ENCODE measurements around the gene KCTD14. TPM values are rescaled to one million over a fixed set of nuclear protein-coding genes. Genes with fewer than 3 reads are reported as not detected.

Gene KCTD14
- total RNA-seq, 2 donors from 2014 or later: 0.81 to 5.6 TPM

- DNase-seq (ENCODE audit: low spot score) (no peak), ATAC-seq (ENCODE audit: insufficient number of reproducible peaks, low FRiP score, low read depth) (no peak)
- H3K36me3 ChIP-seq: no peaks in the 10 kb centered on the region
- TF ChIP-seq, protein P1, sequence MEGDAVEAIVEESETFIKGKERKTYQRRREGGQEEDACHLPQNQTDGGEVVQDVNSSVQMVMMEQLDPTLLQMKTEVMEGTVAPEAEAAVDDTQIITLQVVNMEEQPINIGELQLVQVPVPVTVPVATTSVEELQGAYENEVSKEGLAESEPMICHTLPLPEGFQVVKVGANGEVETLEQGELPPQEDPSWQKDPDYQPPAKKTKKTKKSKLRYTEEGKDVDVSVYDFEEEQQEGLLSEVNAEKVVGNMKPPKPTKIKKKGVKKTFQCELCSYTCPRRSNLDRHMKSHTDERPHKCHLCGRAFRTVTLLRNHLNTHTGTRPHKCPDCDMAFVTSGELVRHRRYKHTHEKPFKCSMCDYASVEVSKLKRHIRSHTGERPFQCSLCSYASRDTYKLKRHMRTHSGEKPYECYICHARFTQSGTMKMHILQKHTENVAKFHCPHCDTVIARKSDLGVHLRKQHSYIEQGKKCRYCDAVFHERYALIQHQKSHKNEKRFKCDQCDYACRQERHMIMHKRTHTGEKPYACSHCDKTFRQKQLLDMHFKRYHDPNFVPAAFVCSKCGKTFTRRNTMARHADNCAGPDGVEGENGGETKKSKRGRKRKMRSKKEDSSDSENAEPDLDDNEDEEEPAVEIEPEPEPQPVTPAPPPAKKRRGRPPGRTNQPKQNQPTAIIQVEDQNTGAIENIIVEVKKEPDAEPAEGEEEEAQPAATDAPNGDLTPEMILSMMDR (IDR thresholded peaks at IDR 0.05): no peak
- no peak overlapping the region for H3K4me3 ChIP-seq
- no peaks in the 10 kb centered on the region for H3K9me3 ChIP-seq
- H3K27me3 ChIP-seq (replicated peaks; ENCODE audit: insufficient read depth): no peaks in the 10 kb centered on the region
- H3K4me1 ChIP-seq (ENCODE audit: control insufficient read depth in 1 of 2, low read depth in 2 of 2): peaks cover 7 to 23% of the 10 kb centered on the region in 2 donors
- H3K27ac ChIP-seq: peak overlapping the region; percentile 86 to 96
These were observed 17.8 kb upstream of the KCTD14 start for GRCh38 chr11:78040691-78041379.

DNA sequence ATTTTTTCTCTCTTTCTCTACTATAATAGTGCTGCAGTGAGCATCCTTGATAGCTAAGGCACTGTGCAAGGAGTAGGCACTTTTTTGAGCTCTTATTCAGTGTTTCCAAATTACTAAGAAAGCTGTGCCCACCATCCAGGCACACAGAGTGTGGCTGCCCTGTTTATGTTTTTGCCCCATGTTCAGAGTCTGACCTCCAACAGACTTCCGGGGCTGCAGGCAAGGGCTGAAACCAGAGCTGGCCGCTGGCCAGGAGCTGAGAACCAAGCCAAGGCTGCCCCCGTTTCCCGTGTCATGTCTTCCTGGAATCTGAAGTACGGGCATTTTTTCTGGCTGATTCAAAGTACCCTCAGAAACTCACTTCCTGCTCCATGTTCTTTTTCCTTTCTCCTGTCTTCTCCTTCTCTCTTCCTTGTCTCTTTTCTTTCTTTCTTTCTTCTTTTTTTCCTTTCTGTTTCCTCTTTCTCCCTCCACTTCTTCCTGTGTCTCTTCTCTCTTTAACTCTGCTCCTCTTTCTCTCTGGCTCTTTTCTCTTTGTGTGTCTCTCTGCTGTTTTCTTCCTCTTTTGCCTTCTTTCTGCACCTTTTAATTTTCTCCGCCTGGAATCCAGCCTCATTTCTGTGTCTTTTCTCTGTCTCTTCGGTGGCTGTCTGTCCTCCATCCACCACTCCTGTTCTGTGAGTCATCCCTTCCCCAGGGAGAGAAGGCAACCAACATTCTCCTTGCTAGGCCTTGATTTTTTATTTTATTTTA, 17.0 kb upstream of the KCTD14 start:
- Histone ChIP-seq H3K4me1 (ENCODE audit: control insufficient read depth in 1 of 2, low read depth in 2 of 2) (peaks cover 3 to 18% of the 10 kb centered on the region in 2 donors), H3K36me3 (no peaks in the 10 kb centered on the region), H3K4me3 (peak overlapping the region; percentile 59), H3K27me3 (replicated peaks; ENCODE audit: insufficient read depth) (no peaks in the 10 kb centered on the region), H3K9me3 (no peaks in the 10 kb centered on the region), H3K27ac (peak overlapping the region; percentile 86 to 96)
- peak; percentile 46 for DNase-seq (ENCODE audit: low spot score)
- TF ChIP-seq, protein P1 (IDR thresholded peaks at IDR 0.05): no peak
- peak; percentile 77 for ATAC-seq (ENCODE audit: insufficient number of reproducible peaks, low FRiP score, low read depth)

DNA sequence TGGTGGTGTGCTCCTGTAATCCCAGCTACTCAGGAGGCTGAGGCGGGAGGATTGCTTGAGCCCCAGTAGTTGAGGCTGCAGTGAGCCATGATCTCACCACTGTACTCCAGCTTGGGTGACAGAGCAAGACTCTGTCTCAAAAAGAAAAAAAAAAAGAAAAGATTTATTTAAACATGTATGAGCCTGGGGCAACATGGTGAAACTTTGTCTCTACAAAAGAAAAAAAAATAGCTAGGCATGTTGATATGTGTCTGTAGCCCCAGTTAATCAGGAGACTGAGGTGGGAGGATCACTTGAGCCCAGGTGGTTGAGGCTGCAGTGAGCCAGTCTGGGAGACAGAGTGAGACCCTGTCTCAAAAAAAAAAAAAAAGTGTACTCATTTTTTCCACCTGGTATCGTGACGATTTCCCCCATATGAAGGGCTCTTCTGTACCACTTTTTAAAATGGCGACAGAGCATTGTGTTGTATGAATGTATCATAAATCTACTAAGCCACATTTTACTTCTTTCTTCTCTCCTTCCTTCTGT, 16.4 kb upstream of the KCTD14 start:
- H3K4me3 ChIP-seq: peak overlapping the region; percentile 59
- no peaks in the 10 kb centered on the region for H3K36me3 ChIP-seq
- H3K4me1 ChIP-seq (ENCODE audit: control insufficient read depth in 1 of 2, low read depth in 2 of 2): peaks cover 3 to 18% of the 10 kb centered on the region in 2 donors
- DNase-seq (ENCODE audit: low spot score) (no peak), ATAC-seq (ENCODE audit: insufficient number of reproducible peaks, low FRiP score, low read depth) (no peak)
- no peaks in the 10 kb centered on the region for H3K27me3 ChIP-seq (replicated peaks; ENCODE audit: insufficient read depth)
- no peaks in the 10 kb centered on the region for H3K9me3 ChIP-seq
- H3K27ac ChIP-seq: peak overlapping the region; percentile 86 to 96
- TF ChIP-seq, protein P1 (IDR thresholded peaks at IDR 0.05): no peak

GRCh38 chr11:78038697-78039313, 15.7 kb upstream of the KCTD14 start:
- no peaks in the 10 kb centered on the region for H3K27me3 ChIP-seq (replicated peaks; ENCODE audit: insufficient read depth)
- H3K36me3 ChIP-seq: no peaks in the 10 kb centered on the region
- no peak overlapping the region for H3K27ac ChIP-seq
- TF ChIP-seq, protein P1 (IDR thresholded peaks at IDR 0.05): no peak
- no peak for ATAC-seq (ENCODE audit: insufficient number of reproducible peaks, low FRiP score, low read depth)
- H3K9me3 ChIP-seq: no peaks in the 10 kb centered on the region
- DNase-seq (ENCODE audit: low spot score): no peak
- H3K4me1 ChIP-seq (ENCODE audit: control insufficient read depth in 1 of 2, low read depth in 2 of 2): peaks cover 3 to 18% of the 10 kb centered on the region in 2 donors
- H3K4me3 ChIP-seq: no peak overlapping the region
